Nephron (organoid): Measurements from ENCODE around the gene ADGRD2.

ENCODE experiments used
- H3K27ac Mint-ChIP-seq, 3 experiments: 2 replicates each; pipeline ENCODE4 v1.8.0; 2020; ENCODE audit warnings: mixed read lengths in 3 of 3, mild to moderate bottlenecking in 2 of 3, moderate library complexity in 1 of 3
- H3K27me3 Mint-ChIP-seq: 2 replicates; pipeline ENCODE4 v1.8.0; 2021; ENCODE audit warnings: low read depth, mild to moderate bottlenecking, moderate library complexity, mixed read lengths
- H3K36me3 Mint-ChIP-seq: 2 replicates; pipeline ENCODE4 v1.8.0; 2020; ENCODE audit warnings: low read depth, mixed read lengths
- H3K4me1 Mint-ChIP-seq: 2 replicates; pipeline ENCODE4 v1.8.0; 2020; ENCODE audit warnings: mixed read lengths
- H3K4me3 Mint-ChIP-seq, 3 experiments: 2 replicates each; pipeline ENCODE4 v1.8.0; 2020; ENCODE audit warnings: mild to moderate bottlenecking in 3 of 3, mixed read lengths in 3 of 3, moderate library complexity in 2 of 3
- H3K9me3 Mint-ChIP-seq: 2 replicates; pipeline ENCODE4 v1.8.0; 2020; ENCODE audit warnings: mixed read lengths
- CTCF ChIP-seq, 3 experiments: fragments of 200-600 bp; sonication (generic); IDR thresholded peaks; one replicate each; pipeline ENCODE4 v1.5.0; 2021; ENCODE audit warnings: antibody characterized with exemption in 3 of 3; ENCODE audit not compliant: unreplicated experiment in 3 of 3

ADGRD2 gene

GRCh38 chr9:124479371-124479770 lies 29.1 kb downstream of the ADGRD2 start:
- Mint-ChIP-seq H3K9me3 (no peaks in the 10 kb centered on the region), H3K36me3 (no peaks in the 10 kb centered on the region), H3K4me3 (no peak overlapping the region), H3K4me1 (no peaks in the 10 kb centered on the region), H3K27ac (no peak overlapping the region), H3K27me3 (peaks cover 71% of the 10 kb centered on the region)
- no peak for TF ChIP-seq CTCF (IDR thresholded peaks at IDR 0.05; ENCODE audit: unreplicated experiment in 3 of 3)

GRCh38 chr9:124479947-124480620 lies 29.8 kb downstream of the ADGRD2 start:
- Mint-ChIP-seq H3K4me1 (no peaks in the 10 kb centered on the region), H3K9me3 (no peaks in the 10 kb centered on the region), H3K27me3 (peaks cover 72% of the 10 kb centered on the region), H3K27ac (no peak overlapping the region), H3K4me3 (peak overlapping the region in 1 of 3 experiments; percentile 38), H3K36me3 (no peaks in the 10 kb centered on the region)
- no peak for TF ChIP-seq CTCF (IDR thresholded peaks at IDR 0.05; ENCODE audit: unreplicated experiment in 3 of 3)

- no peak overlapping the region for H3K27ac Mint-ChIP-seq
- no peaks in the 10 kb centered on the region for H3K36me3 Mint-ChIP-seq
- H3K27me3 Mint-ChIP-seq, result peaks cover 75% of the 10 kb centered on the region
- TF ChIP-seq CTCF (IDR thresholded peaks at IDR 0.05; ENCODE audit: unreplicated experiment in 3 of 3), result peak; percentile 20 to 45 (median 32)
- H3K4me1 Mint-ChIP-seq, result no peaks in the 10 kb centered on the region
- H3K9me3 Mint-ChIP-seq, result no peaks in the 10 kb centered on the region
- H3K4me3 Mint-ChIP-seq, result no peak overlapping the region
Measured at GRCh38 chr9:124480621-124480981, 30.4 kb downstream of the ADGRD2 start.

- H3K36me3 Mint-ChIP-seq, result no peaks in the 10 kb centered on the region
- no peaks in the 10 kb centered on the region for H3K4me1 Mint-ChIP-seq
- H3K27me3 Mint-ChIP-seq, result peaks cover 78% of the 10 kb centered on the region
- no peak for TF ChIP-seq CTCF (IDR thresholded peaks at IDR 0.05; ENCODE audit: unreplicated experiment in 3 of 3)
- no peak overlapping the region for H3K27ac Mint-ChIP-seq
- H3K9me3 Mint-ChIP-seq, result no peaks in the 10 kb centered on the region
- H3K4me3 Mint-ChIP-seq, result no peak overlapping the region
Measured at GRCh38 chr9:124481115-124481514, 30.9 kb downstream of the ADGRD2 start.

GRCh38 chr9:124482431-124483031 lies 32.3 kb downstream of the ADGRD2 start:
- H3K9me3 Mint-ChIP-seq, result no peaks in the 10 kb centered on the region
- peaks cover 80% of the 10 kb centered on the region for H3K27me3 Mint-ChIP-seq
- no peak for TF ChIP-seq CTCF (IDR thresholded peaks at IDR 0.05; ENCODE audit: unreplicated experiment in 3 of 3)
- no peaks in the 10 kb centered on the region for H3K36me3 Mint-ChIP-seq
- no peaks in the 10 kb centered on the region for H3K4me1 Mint-ChIP-seq
- no peak overlapping the region for H3K27ac Mint-ChIP-seq
- no peak overlapping the region for H3K4me3 Mint-ChIP-seq

- Mint-ChIP-seq H3K27me3 (peaks cover 83% of the 10 kb centered on the region), H3K4me3 (no peak overlapping the region), H3K36me3 (no peaks in the 10 kb centered on the region), H3K4me1 (no peaks in the 10 kb centered on the region), H3K9me3 (no peaks in the 10 kb centered on the region), H3K27ac (no peak overlapping the region)
- no peak for TF ChIP-seq CTCF (IDR thresholded peaks at IDR 0.05; ENCODE audit: unreplicated experiment in 3 of 3)
Measured at GRCh38 chr9:124483481-124483880, 33.2 kb downstream of the ADGRD2 start.
